HepG2 (cell line): ENCODE measurements around the gene MIDN. TPM values are rescaled to one million over a fixed set of nuclear protein-coding genes. Genes with fewer than 3 reads are reported as not detected.

ENCODE experiments used
- GABPB1 ChIP-seq: IDR thresholded peaks from 2 replicates; pipeline ENCODE4 v1.6.1; 2016; ENCODE audit warnings: mild to moderate bottlenecking, missing genetic modification reagents, moderate library complexity, missing compliant biosample characterization
- HMGXB3 ChIP-seq: sonication (generic); formaldehyde crosslinking; IDR thresholded peaks from 2 replicates; pipeline ENCODE4 v1.4.0; 2020; ENCODE audit warnings: missing genetic modification reagents, borderline replicate concordance
- HNF4A ChIP-seq: sonication (generic); formaldehyde crosslinking; IDR thresholded peaks from 2 replicates; pipeline ENCODE4 v1.4.0; 2020; ENCODE audit warnings: missing genetic modification reagents
- IKZF1 ChIP-seq: fragments of 450-650 bp; IDR thresholded peaks from 2 replicates; pipeline ENCODE4 v1.7.1; 2016
- KMT2A ChIP-seq: sonication (generic); formaldehyde crosslinking; IDR thresholded peaks from 2 replicates; pipeline ENCODE4 v1.4.0; 2020; ENCODE audit warnings: missing genetic modification reagents
- MATR3 ChIP-seq: sonication (generic); formaldehyde crosslinking; IDR thresholded peaks from 2 replicates; pipeline ENCODE4 v1.4.0; 2020; ENCODE audit warnings: missing genetic modification reagents
- MTF2 ChIP-seq: sonication (generic); formaldehyde crosslinking; IDR thresholded peaks from 2 replicates; pipeline ENCODE4 v1.5.0; 2020; ENCODE audit warnings: missing genetic modification reagents, borderline replicate concordance
- PHF21A ChIP-seq: sonication (generic); formaldehyde crosslinking; IDR thresholded peaks from 2 replicates; pipeline ENCODE4 v1.5.0; 2020; ENCODE audit warnings: mild to moderate bottlenecking, missing genetic modification reagents
- RFX5 ChIP-seq: IDR thresholded peaks from 2 replicates; pipeline ENCODE4 v1.6.1; 2011; ENCODE audit warnings: low read depth, low read length, improper control_type of control experiment
- SAP130 ChIP-seq: IDR thresholded peaks from 2 replicates; pipeline ENCODE4 v1.6.1; 2016; ENCODE audit warnings: low read depth
- ZMYM3 ChIP-seq: sonication (generic); formaldehyde crosslinking; IDR thresholded peaks from 2 replicates; pipeline ENCODE4 v1.5.1; 2020; ENCODE audit warnings: mild to moderate bottlenecking, missing genetic modification reagents
- ZNF33A ChIP-seq: sonication (generic); formaldehyde crosslinking; IDR thresholded peaks from 2 replicates; pipeline ENCODE4 v1.5.1; 2020; ENCODE audit warnings: missing genetic modification reagents, mild to moderate bottlenecking, moderate library complexity, borderline replicate concordance
- ZNF430 ChIP-seq: sonication (generic); formaldehyde crosslinking; IDR thresholded peaks from 2 replicates; pipeline ENCODE4 v1.9.0; 2021; ENCODE audit warnings: mild to moderate bottlenecking, missing genetic modification reagents
- ZSCAN20 ChIP-seq: sonication (generic); formaldehyde crosslinking; IDR thresholded peaks from 2 replicates; pipeline ENCODE4 v1.4.0; 2020; ENCODE audit warnings: missing genetic modification reagents, mild to moderate bottlenecking, borderline replicate concordance
- ZSCAN21 ChIP-seq: sonication (generic); formaldehyde crosslinking; IDR thresholded peaks from 2 replicates; pipeline ENCODE4 v1.8.0; 2022; ENCODE audit warnings: mild to moderate bottlenecking, missing genetic modification reagents, moderate library complexity, borderline replicate concordance
- polyA plus RNA-seq, 8 experiments: library from polyadenylated mRNA; depleted of rRNA in 3 of 8; stranded (reverse) in 7 of 8; unstranded in 1 of 8; fragments of >200 nt; fragmentation: Illumina TruSeq in 4 of 8; extraction: Trizol in 4 of 8; gene quantifications; 2 replicates each; pipeline versions ENCODE4 v1.2.1 to v1.2.3, GENCODE V29; 2011 to 2016; ENCODE audit warnings: low read depth in 4 of 8, missing spikeins in 1 of 8, mixed read lengths in 1 of 8; ENCODE audit not compliant: insufficient read depth in 1 of 8
- total RNA-seq, 5 experiments: library from RNA; depleted of rRNA; stranded (reverse); fragments of >200 nt; fragmentation: Illumina TruSeq; extraction: Trizol; gene quantifications; 2 replicates each; pipeline ENCODE4 v1.2.3, GENCODE V29; 2016; ENCODE audit warnings: low read depth in 1 of 5
- TF ChIP-seq, protein P1 (sequence below): sonication (generic); formaldehyde crosslinking; IDR thresholded peaks from 2 replicates; pipeline ENCODE4 v1.4.0; 2020; ENCODE audit warnings: missing genetic modification reagents, borderline replicate concordance
- TF ChIP-seq, protein P2 (sequence below): sonication (generic); formaldehyde crosslinking; IDR thresholded peaks from 2 replicates; pipeline ENCODE4 v1.4.0; 2020; ENCODE audit warnings: missing genetic modification reagents

The MIDN gene
- total and polyA plus RNA-seq, 2 of the 13 experiments (the other 11 are each of a cell fraction or from before 2014, with no cell fraction given): 8.4 to 18.0 TPM

- TF ChIP-seq, protein P1, sequence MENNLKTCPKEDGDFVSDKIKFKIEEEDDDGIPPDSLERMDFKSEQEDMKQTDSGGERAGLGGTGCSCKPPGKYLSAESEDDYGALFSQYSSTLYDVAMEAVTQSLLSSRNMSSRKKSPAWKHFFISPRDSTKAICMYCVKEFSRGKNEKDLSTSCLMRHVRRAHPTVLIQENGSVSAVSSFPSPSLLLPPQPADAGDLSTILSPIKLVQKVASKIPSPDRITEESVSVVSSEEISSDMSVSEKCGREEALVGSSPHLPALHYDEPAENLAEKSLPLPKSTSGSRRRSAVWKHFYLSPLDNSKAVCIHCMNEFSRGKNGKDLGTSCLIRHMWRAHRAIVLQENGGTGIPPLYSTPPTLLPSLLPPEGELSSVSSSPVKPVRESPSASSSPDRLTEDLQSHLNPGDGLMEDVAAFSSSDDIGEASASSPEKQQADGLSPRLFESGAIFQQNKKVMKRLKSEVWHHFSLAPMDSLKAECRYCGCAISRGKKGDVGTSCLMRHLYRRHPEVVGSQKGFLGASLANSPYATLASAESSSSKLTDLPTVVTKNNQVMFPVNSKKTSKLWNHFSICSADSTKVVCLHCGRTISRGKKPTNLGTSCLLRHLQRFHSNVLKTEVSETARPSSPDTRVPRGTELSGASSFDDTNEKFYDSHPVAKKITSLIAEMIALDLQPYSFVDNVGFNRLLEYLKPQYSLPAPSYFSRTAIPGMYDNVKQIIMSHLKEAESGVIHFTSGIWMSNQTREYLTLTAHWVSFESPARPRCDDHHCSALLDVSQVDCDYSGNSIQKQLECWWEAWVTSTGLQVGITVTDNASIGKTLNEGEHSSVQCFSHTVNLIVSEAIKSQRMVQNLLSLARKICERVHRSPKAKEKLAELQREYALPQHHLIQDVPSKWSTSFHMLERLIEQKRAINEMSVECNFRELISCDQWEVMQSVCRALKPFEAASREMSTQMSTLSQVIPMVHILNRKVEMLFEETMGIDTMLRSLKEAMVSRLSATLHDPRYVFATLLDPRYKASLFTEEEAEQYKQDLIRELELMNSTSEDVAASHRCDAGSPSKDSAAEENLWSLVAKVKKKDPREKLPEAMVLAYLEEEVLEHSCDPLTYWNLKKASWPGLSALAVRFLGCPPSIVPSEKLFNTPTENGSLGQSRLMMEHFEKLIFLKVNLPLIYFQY: 0 out of 2 replicates have a peak, but pooled peaks have one; percentile 39
- TF ChIP-seq MTF2 (CRISPR knock-in tag) (no peak), GABPB1 (CRISPR knock-in tag) (peak; percentile 41; the same call in 1 of the 2 replicates), RFX5 (no peak), ZNF33A (CRISPR knock-in tag) (no peak), ZSCAN20 (no peak), IKZF1 (no peak), KMT2A (no peak), HMGXB3 (peak; percentile 17; the same call in 1 of the 2 replicates), SAP130 (CRISPR knock-in tag) (peak; percentile 63), PHF21A (peak; percentile 10; the same call in 1 of the 2 replicates), ZSCAN21 (CRISPR knock-in tag) (no peak), ZNF430 (0 out of 2 replicates have a peak, but pooled peaks have one; percentile 80), HNF4A (CRISPR knock-in tag) (peak; percentile 72), ZMYM3 (no peak), MATR3 (no peak)
- TF ChIP-seq, protein P2, sequence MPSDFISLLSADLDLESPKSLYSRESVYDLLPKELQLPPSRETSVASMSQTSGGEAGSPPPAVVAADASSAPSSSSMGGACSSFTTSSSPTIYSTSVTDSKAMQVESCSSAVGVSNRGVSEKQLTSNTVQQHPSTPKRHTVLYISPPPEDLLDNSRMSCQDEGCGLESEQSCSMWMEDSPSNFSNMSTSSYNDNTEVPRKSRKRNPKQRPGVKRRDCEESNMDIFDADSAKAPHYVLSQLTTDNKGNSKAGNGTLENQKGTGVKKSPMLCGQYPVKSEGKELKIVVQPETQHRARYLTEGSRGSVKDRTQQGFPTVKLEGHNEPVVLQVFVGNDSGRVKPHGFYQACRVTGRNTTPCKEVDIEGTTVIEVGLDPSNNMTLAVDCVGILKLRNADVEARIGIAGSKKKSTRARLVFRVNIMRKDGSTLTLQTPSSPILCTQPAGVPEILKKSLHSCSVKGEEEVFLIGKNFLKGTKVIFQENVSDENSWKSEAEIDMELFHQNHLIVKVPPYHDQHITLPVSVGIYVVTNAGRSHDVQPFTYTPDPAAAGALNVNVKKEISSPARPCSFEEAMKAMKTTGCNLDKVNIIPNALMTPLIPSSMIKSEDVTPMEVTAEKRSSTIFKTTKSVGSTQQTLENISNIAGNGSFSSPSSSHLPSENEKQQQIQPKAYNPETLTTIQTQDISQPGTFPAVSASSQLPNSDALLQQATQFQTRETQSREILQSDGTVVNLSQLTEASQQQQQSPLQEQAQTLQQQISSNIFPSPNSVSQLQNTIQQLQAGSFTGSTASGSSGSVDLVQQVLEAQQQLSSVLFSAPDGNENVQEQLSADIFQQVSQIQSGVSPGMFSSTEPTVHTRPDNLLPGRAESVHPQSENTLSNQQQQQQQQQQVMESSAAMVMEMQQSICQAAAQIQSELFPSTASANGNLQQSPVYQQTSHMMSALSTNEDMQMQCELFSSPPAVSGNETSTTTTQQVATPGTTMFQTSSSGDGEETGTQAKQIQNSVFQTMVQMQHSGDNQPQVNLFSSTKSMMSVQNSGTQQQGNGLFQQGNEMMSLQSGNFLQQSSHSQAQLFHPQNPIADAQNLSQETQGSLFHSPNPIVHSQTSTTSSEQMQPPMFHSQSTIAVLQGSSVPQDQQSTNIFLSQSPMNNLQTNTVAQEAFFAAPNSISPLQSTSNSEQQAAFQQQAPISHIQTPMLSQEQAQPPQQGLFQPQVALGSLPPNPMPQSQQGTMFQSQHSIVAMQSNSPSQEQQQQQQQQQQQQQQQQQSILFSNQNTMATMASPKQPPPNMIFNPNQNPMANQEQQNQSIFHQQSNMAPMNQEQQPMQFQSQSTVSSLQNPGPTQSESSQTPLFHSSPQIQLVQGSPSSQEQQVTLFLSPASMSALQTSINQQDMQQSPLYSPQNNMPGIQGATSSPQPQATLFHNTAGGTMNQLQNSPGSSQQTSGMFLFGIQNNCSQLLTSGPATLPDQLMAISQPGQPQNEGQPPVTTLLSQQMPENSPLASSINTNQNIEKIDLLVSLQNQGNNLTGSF (CRISPR knock-in tag): no peak
Observed at GRCh38 chr19:1284293-1284978, 36.1 kb downstream of the MIDN start (continued).
